ENCODE measurements around the gene CHST2.

GRCh38 chr3:143101792-143102381, 17.7 kb upstream of the CHST2 start:
- TF ChIP-seq GATA3 (IDR thresholded peaks at IDR 0.05; ENCODE audit: low read depth, low read length) (no peak), GATA2 (IDR thresholded peaks at IDR 0.05; ENCODE audit: low read depth, low read length) (no peak)
